Memory B cell (primary cell): ENCODE results near the gene PCDHGA5.
A peak's percentile ranks its signal among the peaks of the same experiment; 100 is the strongest.
"Not testable (repeated sequence)": the region's sequence is repeated elsewhere in the genome, so short reads cannot be mapped to it uniquely, and the experiment has no call there.

Source experiments
- ATAC-seq: fragments of 150-1000 bp; cut with Tn5 transposase; 2 replicates; pipeline ENCODE4 v1.10.0; 2021; ENCODE audit warnings: low read depth, mild to moderate bottlenecking, moderate library complexity
- DNase-seq, 2 donors: peaks; one replicate each; pipeline ENCODE4 v3.0.0; 2022; ENCODE audit warnings: low spot score in 2 of 2
- H3K27ac Mint-ChIP-seq: one replicate; pipeline ENCODE4 v1.8.0; 2022; ENCODE audit warnings: mild to moderate bottlenecking, moderate library complexity, mixed read lengths
- H3K27me3 Mint-ChIP-seq: one replicate; pipeline ENCODE4 v1.8.0; 2022; ENCODE audit warnings: mixed read lengths
- H3K36me3 Mint-ChIP-seq: one replicate; pipeline ENCODE4 v1.8.0; 2022; ENCODE audit warnings: mild to moderate bottlenecking, mixed read lengths
- H3K4me1 Mint-ChIP-seq: one replicate; pipeline ENCODE4 v1.8.0; 2022; ENCODE audit warnings: mixed read lengths
- H3K4me3 Mint-ChIP-seq: one replicate; pipeline ENCODE4 v1.8.0; 2022; ENCODE audit warnings: mild to moderate bottlenecking, moderate library complexity, mixed read lengths
- H3K9me3 Mint-ChIP-seq: one replicate; pipeline ENCODE4 v1.8.0; 2022; ENCODE audit warnings: mixed read lengths

PCDHGA5 gene

DNA sequence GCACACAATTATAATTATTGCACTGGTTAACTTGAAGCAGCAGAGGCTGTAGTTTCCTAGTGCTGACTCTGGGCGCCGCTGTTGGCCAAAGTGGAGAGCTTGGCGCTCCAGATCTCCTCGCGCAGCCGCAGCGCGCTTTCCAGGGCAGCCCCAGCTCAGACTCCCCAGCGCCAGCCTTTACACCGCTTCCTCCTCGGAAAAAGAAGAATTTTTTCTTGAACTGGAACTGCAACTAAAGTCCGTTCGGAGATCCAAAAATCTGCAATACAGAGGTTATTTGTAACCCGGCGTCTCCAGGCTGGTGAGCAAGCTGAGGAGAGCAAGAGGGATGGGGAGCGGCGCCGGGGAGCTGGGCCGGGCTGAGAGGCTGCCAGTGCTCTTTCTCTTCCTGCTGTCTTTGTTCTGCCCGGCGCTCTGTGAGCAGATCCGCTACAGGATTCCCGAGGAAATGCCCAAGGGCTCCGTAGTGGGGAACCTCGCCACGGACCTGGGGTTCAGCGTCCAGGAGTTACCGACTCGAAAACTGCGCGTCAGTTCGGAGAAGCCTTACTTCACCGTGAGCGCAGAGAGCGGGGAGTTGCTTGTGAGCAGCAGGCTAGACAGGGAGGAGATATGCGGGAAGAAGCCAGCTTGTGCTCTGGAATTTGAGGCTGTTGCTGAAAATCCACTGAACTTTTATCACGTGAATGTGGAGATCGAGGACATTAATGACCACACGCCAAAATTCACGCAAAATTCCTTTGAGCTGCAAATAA is 23.8 kb downstream of the PCDHGA5 start, which contains the start of gene PCDHGB4:
Gene PCDHGB4 (plus strand): TSS at position 142 of the 755 bp plus-strand sequence. CDS start 187 bp downstream, at position 329.
- not testable (repeated sequence) for H3K4me1 Mint-ChIP-seq, H3K36me3 Mint-ChIP-seq, H3K27ac Mint-ChIP-seq, H3K9me3 Mint-ChIP-seq
- peaks cover 21% of the 10 kb centered on the region for H3K27me3 Mint-ChIP-seq
- DNase-seq (peak in 1 of 2 donors; percentile 16), ATAC-seq (peak; percentile 58)
- H3K4me3 Mint-ChIP-seq, result peak within 1 kb of the TSS; percentile 34

DNA sequence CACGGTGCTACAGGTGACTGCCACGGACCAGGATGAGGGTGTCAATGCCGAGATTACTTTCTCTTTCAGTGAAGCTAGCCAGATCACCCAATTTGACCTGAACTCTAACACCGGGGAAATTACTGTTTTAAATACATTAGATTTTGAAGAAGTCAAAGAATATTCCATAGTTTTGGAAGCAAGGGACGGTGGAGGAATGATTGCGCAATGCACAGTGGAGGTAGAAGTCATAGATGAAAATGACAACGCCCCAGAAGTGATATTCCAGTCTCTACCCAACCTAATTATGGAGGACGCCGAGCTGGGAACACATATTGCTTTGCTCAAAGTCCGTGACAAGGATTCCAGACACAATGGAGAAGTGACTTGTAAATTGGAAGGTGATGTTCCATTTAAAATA is 24.7 kb downstream of the PCDHGA5 start:
- ATAC-seq (no peak), DNase-seq (no peak)
- Mint-ChIP-seq H3K27me3 (peaks cover 18% of the 10 kb centered on the region), H3K9me3 (peaks cover 4% of the 10 kb centered on the region), H3K36me3 (peaks cover 5% of the 10 kb centered on the region), H3K4me1 (peaks cover 2% of the 10 kb centered on the region), H3K4me3 (no peak overlapping the region), H3K27ac (no peak overlapping the region)

DNA sequence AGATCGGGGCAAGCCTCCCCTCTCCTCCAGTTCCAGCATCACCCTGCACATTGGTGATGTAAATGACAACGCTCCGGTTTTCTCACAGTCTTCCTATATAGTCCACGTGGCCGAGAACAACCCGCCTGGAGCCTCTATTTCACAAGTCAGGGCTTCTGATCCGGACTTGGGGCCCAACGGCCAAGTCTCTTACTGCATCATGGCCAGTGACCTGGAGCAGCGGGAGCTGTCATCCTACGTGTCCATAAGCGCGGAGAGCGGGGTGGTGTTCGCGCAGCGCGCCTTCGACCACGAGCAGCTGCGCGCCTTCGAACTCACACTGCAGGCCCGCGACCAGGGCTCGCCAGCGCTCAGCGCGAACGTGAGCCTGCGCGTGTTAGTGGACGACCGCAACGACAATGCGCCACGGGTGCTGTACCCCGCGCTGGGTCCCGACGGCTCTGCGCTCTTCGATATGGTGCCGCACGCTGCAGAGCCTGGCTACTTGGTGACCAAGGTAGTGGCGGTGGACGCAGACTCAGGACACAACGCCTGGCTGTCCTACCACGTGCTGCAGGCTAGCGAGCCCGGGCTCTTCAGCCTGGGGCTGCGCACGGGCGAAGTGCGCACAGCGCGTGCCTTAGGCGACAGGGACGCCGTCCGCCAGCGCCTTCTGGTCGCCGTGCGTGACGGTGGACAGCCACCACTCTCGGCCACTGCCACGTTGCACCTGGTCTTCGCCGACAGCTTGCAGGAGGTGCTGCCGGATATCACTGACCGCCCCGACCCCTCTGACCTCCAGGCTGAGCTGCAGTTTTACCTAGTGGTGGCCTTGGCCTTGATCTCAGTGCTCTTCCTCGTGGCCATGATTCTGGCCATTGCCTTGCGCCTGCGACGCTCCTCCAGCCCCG is 25.4 kb downstream of the PCDHGA5 start:
- peaks cover 21% of the 10 kb centered on the region for H3K27me3 Mint-ChIP-seq
- peaks cover 5% of the 10 kb centered on the region for H3K36me3 Mint-ChIP-seq
- DNase-seq (no peak), ATAC-seq (no peak)
- H3K4me3 Mint-ChIP-seq, result no peak overlapping the region
- no peak overlapping the region for H3K27ac Mint-ChIP-seq
- peaks cover 8% of the 10 kb centered on the region for H3K9me3 Mint-ChIP-seq
- peaks cover 2% of the 10 kb centered on the region for H3K4me1 Mint-ChIP-seq

DNA sequence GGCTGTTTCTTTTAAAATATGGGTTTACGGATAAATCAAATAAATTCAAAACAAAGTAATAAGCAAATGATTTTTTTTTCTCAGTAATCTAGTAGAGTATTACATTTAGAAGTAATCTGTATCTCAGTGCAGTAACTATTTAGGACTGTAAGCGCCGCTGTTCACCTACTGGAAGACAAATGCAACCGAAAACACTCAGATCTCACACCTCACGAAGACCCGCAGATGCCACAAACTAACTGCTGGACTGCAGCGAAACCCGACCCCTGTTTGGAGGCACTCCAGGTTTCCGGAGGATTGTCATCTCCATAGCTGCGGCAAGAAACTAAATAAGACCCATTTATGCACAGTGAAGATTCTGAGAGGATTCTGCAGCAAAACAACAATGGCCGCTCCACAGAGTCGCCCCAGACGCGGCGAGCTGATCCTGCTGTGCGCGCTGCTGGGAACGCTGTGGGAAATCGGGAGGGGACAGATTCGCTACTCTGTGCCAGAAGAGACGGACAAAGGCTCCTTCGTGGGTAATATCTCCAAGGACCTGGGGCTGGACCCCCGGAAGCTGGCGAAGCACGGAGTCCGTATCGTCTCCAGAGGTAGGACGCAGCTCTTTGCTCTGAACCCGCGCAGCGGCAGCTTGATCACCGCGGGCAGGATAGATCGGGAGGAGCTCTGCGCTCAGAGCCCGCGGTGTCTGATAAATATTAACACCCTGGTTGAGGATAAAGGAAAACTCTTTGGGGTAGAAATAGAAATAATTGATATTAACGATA is 28.7 kb downstream of the PCDHGA5 start, which contains the start of gene PCDHGA8:
Gene PCDHGA8 (plus strand): TSS at position 205 of the 770 bp plus-strand sequence. CDS start 181 bp downstream, at position 386.
- H3K36me3 Mint-ChIP-seq, result peaks cover 5% of the 10 kb centered on the region
- H3K4me3 Mint-ChIP-seq, result no peak within 1 kb of the TSS
- DNase-seq (no peak), ATAC-seq (no peak)
- no peak within 1 kb of the TSS for H3K27ac Mint-ChIP-seq
- H3K27me3 Mint-ChIP-seq, result peaks cover 21% of the 10 kb centered on the region
- H3K4me1 Mint-ChIP-seq, result peaks cover 2% of the 10 kb centered on the region
- peaks cover 8% of the 10 kb centered on the region for H3K9me3 Mint-ChIP-seq

DNA sequence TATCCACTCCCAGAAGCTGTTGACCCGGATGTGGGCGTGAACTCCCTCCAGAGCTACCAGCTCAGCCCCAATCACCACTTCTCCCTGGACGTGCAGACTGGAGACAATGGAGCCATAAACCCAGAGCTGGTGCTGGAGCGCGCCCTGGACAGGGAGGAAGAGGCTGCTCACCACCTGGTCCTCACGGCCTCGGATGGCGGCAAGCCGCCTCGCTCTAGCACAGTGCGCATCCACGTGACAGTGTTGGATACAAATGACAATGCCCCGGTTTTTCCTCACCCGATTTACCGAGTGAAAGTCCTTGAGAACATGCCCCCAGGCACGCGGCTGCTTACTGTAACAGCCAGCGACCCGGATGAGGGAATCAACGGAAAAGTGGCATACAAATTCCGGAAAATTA is 29.3 kb downstream of the PCDHGA5 start:
- ATAC-seq (no peak), DNase-seq (no peak)
- Mint-ChIP-seq H3K9me3 (peaks cover 8% of the 10 kb centered on the region), H3K4me3 (no peak overlapping the region), H3K27ac (no peak overlapping the region), H3K36me3 (peaks cover 5% of the 10 kb centered on the region), H3K4me1 (peaks cover 2% of the 10 kb centered on the region), H3K27me3 (peaks cover 21% of the 10 kb centered on the region)

DNA sequence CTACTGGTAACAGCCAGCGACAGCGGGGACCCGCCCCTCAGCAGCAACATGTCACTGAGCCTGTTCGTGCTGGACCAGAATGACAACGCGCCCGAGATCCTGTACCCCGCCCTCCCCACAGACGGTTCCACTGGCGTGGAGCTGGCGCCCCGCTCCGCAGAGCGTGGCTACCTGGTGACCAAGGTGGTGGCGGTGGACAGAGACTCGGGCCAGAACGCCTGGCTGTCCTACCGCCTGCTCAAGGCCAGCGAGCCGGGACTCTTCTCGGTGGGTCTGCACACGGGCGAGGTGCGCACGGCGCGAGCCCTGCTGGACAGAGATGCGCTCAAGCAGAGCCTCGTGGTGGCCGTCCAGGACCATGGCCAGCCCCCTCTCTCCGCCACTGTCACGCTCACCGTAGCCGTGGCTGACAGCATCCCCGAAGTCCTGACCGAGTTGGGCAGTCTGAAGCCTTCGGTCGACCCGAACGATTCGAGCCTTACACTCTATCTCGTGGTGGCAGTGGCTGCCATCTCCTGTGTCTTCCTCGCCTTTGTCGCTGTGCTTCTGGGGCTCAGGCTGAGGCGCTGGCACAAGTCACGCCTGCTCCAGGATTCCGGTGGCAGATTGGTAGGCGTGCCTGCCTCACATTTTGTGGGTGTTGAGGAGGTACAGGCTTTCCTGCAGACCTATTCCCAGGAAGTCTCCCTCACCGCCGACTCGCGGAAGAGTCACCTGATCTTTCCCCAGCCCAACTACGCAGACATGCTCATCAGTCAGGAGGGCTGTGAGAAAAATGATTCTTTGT is 30.6 kb downstream of the PCDHGA5 start:
- H3K27ac Mint-ChIP-seq, H3K4me1 Mint-ChIP-seq, H3K36me3 Mint-ChIP-seq, DNase-seq, ATAC-seq, H3K9me3 Mint-ChIP-seq, H3K4me3 Mint-ChIP-seq: not testable (repeated sequence)
- H3K27me3 Mint-ChIP-seq, result peaks cover 18% of the 10 kb centered on the region

DNA sequence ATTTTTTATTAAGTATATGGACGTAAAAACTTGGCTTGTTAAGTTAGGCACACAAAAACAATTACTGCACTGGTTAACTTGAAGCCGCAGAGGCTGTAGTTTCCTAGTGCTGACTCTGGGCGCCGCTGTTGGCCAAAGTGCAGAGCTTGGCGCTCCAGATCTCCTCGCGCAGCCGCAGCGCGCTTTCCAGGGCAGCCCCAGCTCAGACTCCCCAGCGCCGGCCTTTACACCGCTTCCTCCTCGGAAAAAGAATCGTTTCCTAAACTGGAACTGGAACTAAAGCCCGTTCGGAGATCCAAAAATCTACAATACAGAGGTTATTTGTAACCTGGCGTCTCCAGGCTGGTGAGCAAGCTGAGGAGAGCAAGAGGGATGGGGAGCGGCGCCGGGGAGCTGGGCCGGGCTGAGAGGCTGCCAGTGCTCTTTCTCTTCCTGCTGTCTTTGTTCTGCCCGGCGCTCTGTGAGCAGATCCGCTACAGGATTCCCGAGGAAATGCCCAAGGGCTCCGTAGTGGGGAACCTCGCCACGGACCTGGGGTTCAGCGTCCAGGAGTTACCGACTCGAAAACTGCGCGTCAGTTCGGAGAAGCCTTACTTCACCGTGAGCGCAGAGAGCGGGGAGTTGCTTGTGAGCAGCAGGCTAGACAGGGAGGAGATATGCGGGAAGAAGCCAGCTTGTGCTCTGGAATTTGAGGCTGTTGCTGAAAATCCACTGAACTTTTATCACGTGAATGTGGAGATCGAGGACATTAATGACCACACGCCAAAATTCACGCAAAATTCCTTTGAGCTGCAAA is 34.0 kb downstream of the PCDHGA5 start, which contains the start of gene PCDHGB5:
Gene PCDHGB5 (plus strand): TSS at position 192 of the 796 bp plus-strand sequence. CDS start 181 bp downstream, at position 373.
- H3K27me3 Mint-ChIP-seq, result peaks cover 18% of the 10 kb centered on the region
- not testable (repeated sequence) for H3K4me1 Mint-ChIP-seq, H3K36me3 Mint-ChIP-seq, H3K9me3 Mint-ChIP-seq, H3K27ac Mint-ChIP-seq
- peak; percentile 77 for ATAC-seq
- H3K4me3 Mint-ChIP-seq, result peak within 1 kb of the TSS; percentile 68
- peak in 1 of 2 donors; percentile 33 for DNase-seq

DNA sequence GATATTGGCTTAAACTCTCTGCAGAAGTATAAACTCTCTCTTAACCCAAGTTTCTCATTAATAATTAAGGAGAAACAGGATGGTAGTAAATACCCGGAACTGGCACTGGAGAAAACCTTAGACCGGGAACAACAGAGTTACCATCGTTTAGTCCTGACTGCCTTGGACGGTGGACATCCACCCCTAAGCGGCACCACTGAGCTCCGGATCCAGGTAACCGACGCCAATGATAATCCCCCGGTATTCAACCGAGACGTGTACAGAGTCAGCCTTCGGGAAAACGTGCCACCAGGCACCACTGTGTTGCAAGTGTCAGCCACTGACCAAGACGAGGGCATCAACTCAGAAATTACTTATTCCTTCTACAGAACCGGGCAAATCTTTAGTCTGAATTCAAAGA is 34.6 kb downstream of the PCDHGA5 start:
- Mint-ChIP-seq H3K4me3 (no peak overlapping the region), H3K4me1 (no peaks in the 10 kb centered on the region), H3K27ac (no peak overlapping the region), H3K27me3 (peaks cover 18% of the 10 kb centered on the region), H3K36me3 (peaks cover 4% of the 10 kb centered on the region), H3K9me3 (peaks cover 9% of the 10 kb centered on the region)
- ATAC-seq (no peak), DNase-seq (no peak)

DNA sequence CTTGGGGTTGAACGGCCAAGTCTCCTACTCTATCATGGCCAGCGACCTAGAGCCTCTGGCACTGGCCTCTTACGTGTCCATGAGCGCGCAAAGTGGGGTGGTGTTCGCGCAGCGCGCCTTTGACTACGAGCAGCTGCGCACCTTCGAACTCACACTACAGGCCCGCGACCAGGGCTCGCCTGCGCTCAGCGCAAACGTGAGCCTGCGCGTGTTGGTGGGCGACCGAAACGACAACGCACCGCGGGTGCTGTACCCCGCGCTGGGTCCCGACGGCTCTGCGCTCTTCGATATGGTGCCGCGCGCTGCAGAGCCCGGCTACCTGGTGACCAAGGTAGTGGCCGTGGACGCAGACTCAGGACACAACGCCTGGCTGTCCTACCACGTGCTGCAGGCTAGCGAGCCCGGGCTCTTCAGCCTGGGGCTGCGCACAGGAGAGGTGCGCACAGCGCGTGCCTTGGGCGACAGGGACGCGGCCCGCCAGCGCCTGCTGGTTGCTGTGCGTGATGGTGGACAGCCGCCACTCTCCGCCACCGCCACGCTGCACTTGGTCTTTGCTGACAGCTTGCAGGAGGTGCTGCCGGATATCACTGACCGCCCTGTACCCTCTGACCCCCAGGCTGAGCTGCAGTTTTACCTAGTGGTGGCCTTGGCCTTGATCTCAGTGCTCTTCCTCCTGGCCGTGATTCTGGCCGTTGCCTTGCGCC is 35.7 kb downstream of the PCDHGA5 start:
- DNase-seq, result no peak
- Mint-ChIP-seq H3K36me3 (peaks cover 4% of the 10 kb centered on the region), H3K27me3 (peaks cover 20% of the 10 kb centered on the region), H3K4me1 (no peaks in the 10 kb centered on the region), H3K27ac (no peak overlapping the region), H3K4me3 (no peak overlapping the region), H3K9me3 (peaks cover 7% of the 10 kb centered on the region)
- ATAC-seq, result no peak

DNA sequence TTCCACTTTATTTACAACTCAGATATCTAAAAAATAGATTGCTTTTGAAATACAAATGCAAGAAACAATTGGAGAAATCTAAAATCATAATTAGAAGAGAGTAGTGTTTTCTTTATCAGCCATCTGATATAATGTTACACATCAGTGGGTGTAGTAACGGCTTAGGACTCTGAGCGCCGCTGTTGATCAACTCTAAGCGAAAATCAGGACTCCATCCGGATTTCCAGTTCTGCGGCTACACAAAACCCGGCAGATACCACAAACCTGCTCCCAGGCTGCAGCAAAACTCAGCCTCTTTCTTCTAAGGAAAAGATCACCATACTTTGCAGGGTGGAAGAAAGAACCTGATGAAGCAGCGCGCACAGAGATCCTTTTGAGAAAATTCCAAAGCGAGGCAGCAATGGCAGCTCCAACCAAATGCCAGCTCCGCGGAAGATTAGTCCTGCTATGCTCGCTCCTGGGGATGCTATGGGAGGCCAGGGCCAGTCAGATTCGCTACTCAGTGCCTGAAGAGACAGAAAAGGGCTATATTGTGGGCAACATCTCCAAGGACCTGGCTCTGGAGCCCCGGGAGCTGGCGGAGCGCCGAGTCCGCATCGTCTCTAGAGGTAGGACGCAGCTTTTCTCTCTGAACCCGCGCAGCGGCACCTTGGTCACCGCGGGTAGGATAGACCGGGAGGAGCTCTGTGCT is 38.7 kb downstream of the PCDHGA5 start, which contains the start of gene PCDHGA9:
Gene PCDHGA9 (plus strand): TSS at position 226 of the 691 bp plus-strand sequence. CDS start 175 bp downstream, at position 401.
- H3K36me3 Mint-ChIP-seq, result peaks cover 7% of the 10 kb centered on the region
- H3K27me3 Mint-ChIP-seq, result peaks cover 21% of the 10 kb centered on the region
- no peaks in the 10 kb centered on the region for H3K4me1 Mint-ChIP-seq
- peak within 1 kb of the TSS; percentile 67 for H3K4me3 Mint-ChIP-seq
- no peak for ATAC-seq
- DNase-seq, result no peak
- no peak within 1 kb of the TSS for H3K27ac Mint-ChIP-seq
- H3K9me3 Mint-ChIP-seq, result peaks cover 13% of the 10 kb centered on the region

DNA sequence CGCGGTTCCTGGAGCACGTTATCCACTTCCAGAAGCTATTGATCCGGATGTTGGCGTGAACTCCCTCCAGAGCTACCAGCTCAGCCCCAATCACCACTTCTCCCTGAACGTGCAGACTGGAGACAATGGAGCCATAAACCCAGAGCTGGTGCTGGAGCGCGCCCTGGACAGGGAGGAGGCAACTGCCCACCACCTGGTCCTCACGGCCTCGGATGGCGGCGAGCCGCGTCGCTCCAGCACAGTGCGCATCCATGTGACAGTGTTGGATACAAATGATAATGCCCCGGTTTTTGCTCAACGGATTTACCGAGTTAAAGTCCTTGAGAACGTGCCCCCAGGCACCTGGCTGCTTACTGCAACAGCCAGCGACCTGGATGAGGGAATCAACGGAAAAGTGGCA is 39.4 kb downstream of the PCDHGA5 start:
- peaks cover 15% of the 10 kb centered on the region for H3K9me3 Mint-ChIP-seq
- H3K36me3 Mint-ChIP-seq, result peaks cover 9% of the 10 kb centered on the region
- H3K4me3 Mint-ChIP-seq, result no peak overlapping the region
- ATAC-seq (no peak), DNase-seq (no peak)
- no peak overlapping the region for H3K27ac Mint-ChIP-seq
- H3K4me1 Mint-ChIP-seq, result peaks cover 2% of the 10 kb centered on the region
- H3K27me3 Mint-ChIP-seq, result peaks cover 23% of the 10 kb centered on the region
